SK-N-MC (cell line): ENCODE data around the gene WDR7.

Source experiments
- EZH2 ChIP-seq: fragments of 200-600 bp; sonication (generic); IDR thresholded peaks from one replicate; pipeline ENCODE4 v1.6.1; 2017; ENCODE audit warnings: antibody characterized with exemption
- FOXP2 ChIP-seq: optimal IDR thresholded peaks from 2 replicates; pipeline ENCODE3; 2011; ENCODE audit warnings: mild to moderate bottlenecking, moderate library complexity; ENCODE audit not compliant: insufficient read depth; ENCODE audit errors: extremely low read length, control extremely low read depth
- POLR2AphosphoS5 ChIP-seq: IDR thresholded peaks from 2 replicates; pipeline ENCODE4 v1.6.1; 2012; ENCODE audit warnings: mild to moderate bottlenecking, low read depth, low read length, borderline replicate concordance

- no peak for TF ChIP-seq POLR2AphosphoS5
- TF ChIP-seq FOXP2: no peak
- TF ChIP-seq EZH2: no peak
These were observed 200.6 kb downstream of the WDR7 start for GRCh38 chr18:56851774-56852173.
